Measurements from ENCODE around the gene YIPF5. TPM values are rescaled to one million over a fixed set of nuclear protein-coding genes. Genes with fewer than 3 reads are reported as not detected.
A peak's percentile ranks its signal among the peaks of the same experiment; 100 is the strongest.

The YIPF5 gene
- total RNA-seq, result 10 to 100 TPM; 44.6 to 46.2 TPM

- peak; percentile 98 for DNase-seq
- ChIA-PET POLR2A (interaction anchor here (0.5 to 1.8 kb wide), 2 partner anchors 18 to 898 kb away, joined by 6 read pairs; no protein-coding TSS in a partner anchor), CTCF (interaction anchor here (0.5 to 1.5 kb wide), 5 partner anchors 11 to 278 kb away, joined by 3 to 4 read pairs (median 3); no protein-coding TSS in a partner anchor)
- Mint-ChIP-seq H3K27ac (peak within 1 kb of the TSS; percentile 89), H3K4me1 (peaks cover 42% of the 10 kb centered on the region), H3K36me3 (ENCODE audit: low read depth) (peaks cover 21% of the 10 kb centered on the region), H3K4me3 (peak within 1 kb of the TSS; percentile 83), H3K9me3 (no peaks in the 10 kb centered on the region), H3K27me3 (peaks cover 5% of the 10 kb centered on the region)
Observed at GRCh38 chr5:144170276-144171024, at the start of gene YIPF5, which contains the start of gene KCTD16. TSS of gene YIPF5 (minus strand) at chr5:144170659. CDS start at chr5:144169955, 704 bp downstream. TSS of gene KCTD16 (plus strand) at chr5:144170873.

GRCh38 chr5:144219869-144220268, 49.4 kb upstream of the YIPF5 start:
- Mint-ChIP-seq H3K9me3 (no peaks in the 10 kb centered on the region), H3K27me3 (peaks cover 4% of the 10 kb centered on the region), H3K36me3 (ENCODE audit: low read depth) (no peaks in the 10 kb centered on the region), H3K4me3 (no peak overlapping the region), H3K27ac (no peak overlapping the region), H3K4me1 (no peaks in the 10 kb centered on the region)
- ChIA-PET POLR2A (no interaction called here), CTCF (no interaction called here)
- DNase-seq, result no peak

- ChIA-PET CTCF (interaction anchor here (0.9 kb wide), 1 partner anchor 18 kb away, joined by 3 read pairs; no protein-coding TSS in a partner anchor), POLR2A (no interaction called here)
- H3K4me1 Mint-ChIP-seq, result no peaks in the 10 kb centered on the region
- no peaks in the 10 kb centered on the region for H3K36me3 Mint-ChIP-seq (ENCODE audit: low read depth)
- H3K27ac Mint-ChIP-seq, result no peak overlapping the region
- no peak for DNase-seq
- no peak overlapping the region for H3K4me3 Mint-ChIP-seq
- H3K9me3 Mint-ChIP-seq, result no peaks in the 10 kb centered on the region
- peaks cover 56% of the 10 kb centered on the region for H3K27me3 Mint-ChIP-seq
Observed at GRCh38 chr5:144210655-144211054, 40.2 kb upstream of the YIPF5 start.

GRCh38 chr5:144209361-144209760, 38.9 kb upstream of the YIPF5 start:
- Mint-ChIP-seq H3K4me1 (peaks cover 3% of the 10 kb centered on the region), H3K4me3 (no peak overlapping the region), H3K27ac (no peak overlapping the region), H3K9me3 (no peaks in the 10 kb centered on the region), H3K36me3 (ENCODE audit: low read depth) (no peaks in the 10 kb centered on the region), H3K27me3 (peaks cover 60% of the 10 kb centered on the region)
- POLR2A ChIA-PET, result no interaction called here
- CTCF ChIA-PET, result no interaction called here
- no peak for DNase-seq

- CTCF ChIA-PET, result no interaction called here
- no peak for DNase-seq
- peaks cover 55% of the 10 kb centered on the region for H3K27me3 Mint-ChIP-seq
- peaks cover 3% of the 10 kb centered on the region for H3K4me1 Mint-ChIP-seq
- POLR2A ChIA-PET, result no interaction called here
- no peak overlapping the region for H3K27ac Mint-ChIP-seq
- H3K9me3 Mint-ChIP-seq, result no peaks in the 10 kb centered on the region
- H3K4me3 Mint-ChIP-seq, result no peak overlapping the region
- no peaks in the 10 kb centered on the region for H3K36me3 Mint-ChIP-seq (ENCODE audit: low read depth)
Observed at GRCh38 chr5:144207875-144208444, 37.5 kb upstream of the YIPF5 start.

GRCh38 chr5:144206141-144206540, 35.7 kb upstream of the YIPF5 start:
- no peak overlapping the region for H3K27ac Mint-ChIP-seq
- no peaks in the 10 kb centered on the region for H3K9me3 Mint-ChIP-seq
- POLR2A ChIA-PET, result no interaction called here
- no peak for DNase-seq
- H3K27me3 Mint-ChIP-seq, result peaks cover 48% of the 10 kb centered on the region
- CTCF ChIA-PET, result no interaction called here
- H3K36me3 Mint-ChIP-seq (ENCODE audit: low read depth), result no peaks in the 10 kb centered on the region
- no peak overlapping the region for H3K4me3 Mint-ChIP-seq
- peaks cover 3% of the 10 kb centered on the region for H3K4me1 Mint-ChIP-seq

GRCh38 chr5:144205141-144205551, 34.7 kb upstream of the YIPF5 start:
- H3K27ac Mint-ChIP-seq, result no peak overlapping the region
- H3K4me1 Mint-ChIP-seq, result peaks cover 3% of the 10 kb centered on the region
- H3K27me3 Mint-ChIP-seq, result peaks cover 43% of the 10 kb centered on the region
- no peak for DNase-seq
- CTCF ChIA-PET, result interaction anchor here (1.3 kb wide), 1 partner anchor 78 kb away, joined by 3 read pairs; no protein-coding TSS in a partner anchor
- POLR2A ChIA-PET, result no interaction called here
- no peaks in the 10 kb centered on the region for H3K9me3 Mint-ChIP-seq
- H3K4me3 Mint-ChIP-seq, result no peak overlapping the region
- no peaks in the 10 kb centered on the region for H3K36me3 Mint-ChIP-seq (ENCODE audit: low read depth)

- Mint-ChIP-seq H3K36me3 (ENCODE audit: low read depth) (no peaks in the 10 kb centered on the region), H3K4me3 (no peak overlapping the region), H3K27ac (no peak overlapping the region), H3K4me1 (peaks cover 3% of the 10 kb centered on the region), H3K27me3 (peaks cover 42% of the 10 kb centered on the region), H3K9me3 (no peaks in the 10 kb centered on the region)
- ChIA-PET CTCF (interaction anchor here (0.9 to 1.5 kb wide), 5 partner anchors 10 to 1576 kb away, joined by 3 to 8 read pairs (median 5); no protein-coding TSS in a partner anchor), POLR2A (no interaction called here)
- peak; percentile 49 for DNase-seq
Observed at GRCh38 chr5:144203750-144204596, 33.5 kb upstream of the YIPF5 start.

GRCh38 chr5:144202726-144203125, 32.3 kb upstream of the YIPF5 start:
- peaks cover 37% of the 10 kb centered on the region for H3K27me3 Mint-ChIP-seq

GRCh38 chr5:144202072-144202471, 31.6 kb upstream of the YIPF5 start:
- Mint-ChIP-seq H3K27me3 (peaks cover 33% of the 10 kb centered on the region), H3K27ac (no peak overlapping the region), H3K4me1 (peaks cover 3% of the 10 kb centered on the region), H3K9me3 (no peaks in the 10 kb centered on the region), H3K4me3 (no peak overlapping the region), H3K36me3 (ENCODE audit: low read depth) (no peaks in the 10 kb centered on the region)
- POLR2A ChIA-PET, result no interaction called here
- DNase-seq, result no peak
- CTCF ChIA-PET, result no interaction called here

More at GRCh38 chr5:144202726-144203125, 32.3 kb upstream of the YIPF5 start:
- Mint-ChIP-seq H3K36me3 (ENCODE audit: low read depth) (no peaks in the 10 kb centered on the region), H3K27ac (no peak overlapping the region), H3K9me3 (no peaks in the 10 kb centered on the region), H3K4me1 (peaks cover 3% of the 10 kb centered on the region), H3K4me3 (no peak overlapping the region)
- POLR2A ChIA-PET, result no interaction called here
- no peak for DNase-seq
- CTCF ChIA-PET, result no interaction called here

GRCh38 chr5:144201588-144201987, 31.1 kb upstream of the YIPF5 start:
- H3K4me3 Mint-ChIP-seq, result no peak overlapping the region
- H3K36me3 Mint-ChIP-seq (ENCODE audit: low read depth), result no peaks in the 10 kb centered on the region
- ChIA-PET CTCF (no interaction called here), POLR2A (no interaction called here)
- no peaks in the 10 kb centered on the region for H3K9me3 Mint-ChIP-seq
- no peak for DNase-seq
- no peak overlapping the region for H3K27ac Mint-ChIP-seq
- peaks cover 3% of the 10 kb centered on the region for H3K4me1 Mint-ChIP-seq
- peaks cover 28% of the 10 kb centered on the region for H3K27me3 Mint-ChIP-seq

- Mint-ChIP-seq H3K4me3 (no peak overlapping the region), H3K27me3 (peaks cover 3% of the 10 kb centered on the region), H3K4me1 (no peaks in the 10 kb centered on the region), H3K9me3 (no peaks in the 10 kb centered on the region), H3K36me3 (ENCODE audit: low read depth) (no peaks in the 10 kb centered on the region), H3K27ac (no peak overlapping the region)
- no peak for DNase-seq
- ChIA-PET POLR2A (no interaction called here), CTCF (no interaction called here)
Observed at GRCh38 chr5:144198386-144198785, 27.9 kb upstream of the YIPF5 start.

GRCh38 chr5:144196612-144197011, 26.2 kb upstream of the YIPF5 start:
- Mint-ChIP-seq H3K4me3 (no peak overlapping the region), H3K4me1 (no peaks in the 10 kb centered on the region), H3K36me3 (ENCODE audit: low read depth) (no peaks in the 10 kb centered on the region), H3K27me3 (peaks cover 3% of the 10 kb centered on the region), H3K27ac (no peak overlapping the region), H3K9me3 (no peaks in the 10 kb centered on the region)
- DNase-seq, result no peak
- ChIA-PET CTCF (no interaction called here), POLR2A (no interaction called here)

All from activated CD4-positive, alpha-beta T cell treated with anti-CD3 and anti-CD28 coated beads, Interleukin-2, amount 10 ng/mL, durations not matched to agents 7 days and 5 days (primary cell).